NB4 (cell line): ENCODE results near the gene UBASH3A.

Experiments
- CTCF ChIP-seq: IDR thresholded peaks from one replicate; pipeline ENCODE4 v1.5.1; 2012; ENCODE audit warnings: low read depth, low read length
- MAX ChIP-seq: IDR thresholded peaks from 2 replicates; pipeline ENCODE4 v1.6.1; 2011; ENCODE audit warnings: low read depth, low read length
- MYC ChIP-seq: IDR thresholded peaks from 2 replicates; pipeline ENCODE4 v1.6.1; 2011; ENCODE audit warnings: low read depth, low read length
- POLR2A ChIP-seq: IDR thresholded peaks from 2 replicates; pipeline ENCODE4 v1.6.1; 2011; ENCODE audit warnings: mild to moderate bottlenecking; ENCODE audit not compliant: insufficient read length; ENCODE audit errors: extremely low read depth

GRCh38 chr21:42491328-42491727 is 87.6 kb downstream of the UBASH3A start:
- TF ChIP-seq CTCF (no peak), POLR2A (no peak), MYC (no peak), MAX (no peak)
